H1 (cell line): Measurements from ENCODE around the gene MCRS1. TPM values are rescaled to one million over a fixed set of nuclear protein-coding genes. Genes with fewer than 3 reads are reported as not detected.

ENCODE experiments used
- CTCF ChIA-PET: fragments of 300-600 bp; sonication (Branson Sonifier 250); formaldehyde crosslinking; loops from one replicate; lab custom pipeline; 2021; ENCODE audit not compliant: partially characterized antibody; lab: Charles Lee
- POLR2A ChIA-PET: fragments of 300-600 bp; sonication (Branson Sonifier 250); formaldehyde crosslinking; loops from one replicate; lab custom pipeline; 2021; ENCODE audit warnings: inconsistent platforms; ENCODE audit not compliant: partially characterized antibody; lab: Charles Lee
- DNase-seq, 2 experiments: peaks; one replicate each; pipeline versions ENCODE4 v3.0.0 to v3.0.0-alpha.2; 2010 to 2022; ENCODE audit warnings: low spot score in 2 of 2, low read depth in 1 of 2, mixed read lengths in 1 of 2
- FAIRE-seq: peaks from 2 replicates; lab custom pipeline; 2011; peaks lifted over from hg19 to GRCh38; lab: Jason Lieb, UNC
- H2AFZ ChIP-seq: 2 replicates; pipeline ENCODE4 v1.8.1; 2012; ENCODE audit warnings: low read length, inconsistent platforms
- H2AK5ac ChIP-seq: 2 replicates; pipeline ENCODE4 v1.6.1; 2013; ENCODE audit warnings: low read depth, low read length
- H2BK120ac ChIP-seq: replicated peaks from 2 replicates; pipeline ENCODE3; 2013; ENCODE audit warnings: low read depth, low read length, inconsistent platforms
- H2BK12ac ChIP-seq: 2 replicates; pipeline ENCODE4 v1.6.1; 2013; ENCODE audit warnings: low read depth, low read length
- H2BK15ac ChIP-seq: 2 replicates; pipeline ENCODE4 v1.6.1; 2013; ENCODE audit warnings: low read length
- H2BK20ac ChIP-seq: 2 replicates; pipeline ENCODE4 v1.6.1; 2013; ENCODE audit warnings: low read length
- H2BK5ac ChIP-seq: 2 replicates; pipeline ENCODE4 v1.6.1; 2013; ENCODE audit warnings: low read depth, low read length
- H3K14ac ChIP-seq: 2 replicates; pipeline ENCODE4 v1.6.1; 2013; ENCODE audit warnings: inconsistent platforms; ENCODE audit not compliant: insufficient read length
- H3K18ac ChIP-seq: 2 replicates; pipeline ENCODE4 v1.6.1; 2013; ENCODE audit warnings: low read length; ENCODE audit errors: extremely low read depth
- H3K23ac ChIP-seq: 2 replicates; pipeline ENCODE4 v1.6.1; 2013; ENCODE audit warnings: inconsistent platforms; ENCODE audit not compliant: insufficient read length
- H3K23me2 ChIP-seq: 2 replicates; pipeline ENCODE4 v1.6.1; 2013; ENCODE audit warnings: low read depth, low read length
- H3K27ac ChIP-seq: 2 replicates; pipeline ENCODE4 v1.6.1; 2011; ENCODE audit warnings: low read depth, low read length, inconsistent platforms
- H3K27me3 ChIP-seq, 4 experiments: replicated peaks in 1 of 4; 1 replicate in 1 of 4; 2 replicates in 3 of 4; pipeline versions ENCODE4 v1.6.1 to v1.8.1; 2011 to 2013; ENCODE audit warnings: low read length in 3 of 4, mild to moderate bottlenecking in 3 of 4, inconsistent platforms in 2 of 4, mixed read lengths in 2 of 4, moderate library complexity in 1 of 4; ENCODE audit not compliant: control insufficient read depth in 3 of 4, insufficient read depth in 3 of 4; ENCODE audit errors: extremely low read depth in 1 of 4
- H3K36me3 ChIP-seq, 4 experiments: 2 replicates each; pipeline versions ENCODE4 v1.6.1 to v1.8.1; 2011 to 2013; ENCODE audit warnings: mild to moderate bottlenecking in 4 of 4, low read length in 3 of 4, moderate library complexity in 2 of 4, control low read depth in 1 of 4, inconsistent platforms in 1 of 4; ENCODE audit not compliant: insufficient read depth in 4 of 4, control insufficient read depth in 2 of 4
- H3K4ac ChIP-seq: replicated peaks from 2 replicates; pipeline ENCODE3; 2013; ENCODE audit warnings: low read length, low read depth, mixed read lengths, inconsistent platforms; ENCODE audit not compliant: insufficient read length
- H3K4me1 ChIP-seq, 4 experiments: replicated peaks in 1 of 4; 1 replicate in 1 of 4; 2 replicates in 3 of 4; pipeline versions ENCODE4 v1.6.1 to v1.8.1; 2011 to 2013; ENCODE audit warnings: low read length in 3 of 4, inconsistent platforms in 2 of 4, mixed read lengths in 1 of 4; ENCODE audit not compliant: insufficient read depth in 4 of 4, control insufficient read depth in 3 of 4
- H3K4me2 ChIP-seq, 2 experiments: 2 replicates each; pipeline versions ENCODE4 v1.6.1 to v1.8.1; 2011 to 2013; ENCODE audit warnings: low read depth in 2 of 2, low read length in 2 of 2, control low read depth in 1 of 2, inconsistent platforms in 1 of 2, mild to moderate bottlenecking in 1 of 2; ENCODE audit not compliant: insufficient read depth in 1 of 2
- H3K4me3 ChIP-seq, 4 experiments: fragments of 200-600, 300-600 bp in 1 of 4; sonication (generic), shearing (Covaris generic), sonication (Bioruptor Twin) in 1 of 4; 2 replicates each; pipeline versions ENCODE4 v1.5.1 to v1.8.1; 2011 to 2016; ENCODE audit warnings: low read length in 4 of 4, low read depth in 3 of 4, control low read depth in 2 of 4, inconsistent platforms in 2 of 4, mild to moderate bottlenecking in 2 of 4, mixed read lengths in 1 of 4, moderate library complexity in 1 of 4; ENCODE audit not compliant: insufficient read depth in 2 of 4; ENCODE audit errors: extremely low read depth in 1 of 4
- H3K56ac ChIP-seq: replicated peaks from 2 replicates; pipeline ENCODE3; 2013; ENCODE audit warnings: low read depth, mild to moderate bottlenecking, mixed read lengths, low read length, inconsistent platforms; ENCODE audit not compliant: insufficient read length
- H3K79me1 ChIP-seq: 2 replicates; pipeline ENCODE4 v1.6.1; 2013; ENCODE audit warnings: low read depth, low read length, control low read depth
- H3K79me2 ChIP-seq, 2 experiments: 2 replicates each; pipeline versions ENCODE4 v1.6.1 to v1.8.1; 2012 to 2013; ENCODE audit warnings: low read length in 2 of 2, mild to moderate bottlenecking in 2 of 2, inconsistent platforms in 1 of 2; ENCODE audit not compliant: insufficient read depth in 2 of 2, control insufficient read depth in 1 of 2
- H3K9ac ChIP-seq, 4 experiments: replicated peaks in 1 of 4; 1 replicate in 1 of 4; 2 replicates in 3 of 4; pipeline versions ENCODE4 v1.6.1 to v1.8.1; 2011 to 2013; ENCODE audit warnings: low read depth in 3 of 4, low read length in 3 of 4, control low read depth in 2 of 4, mild to moderate bottlenecking in 2 of 4, moderate library complexity in 2 of 4, inconsistent platforms in 1 of 4; ENCODE audit errors: extremely low read depth in 1 of 4
- H3K9me3 ChIP-seq, 2 experiments: 2 replicates each; pipeline versions ENCODE4 v1.6.1 to v1.8.1; 2012 to 2013; ENCODE audit warnings: mild to moderate bottlenecking in 2 of 2, moderate library complexity in 2 of 2, control low read depth in 1 of 2, inconsistent platforms in 1 of 2, low read depth in 1 of 2, low read length in 1 of 2, mixed read lengths in 1 of 2; ENCODE audit not compliant: insufficient read depth in 2 of 2
- H4K20me1 ChIP-seq, 2 experiments: replicated peaks in 1 of 2; 2 replicates each; pipeline versions ENCODE3 to v1.8.1; 2011 to 2013; ENCODE audit warnings: inconsistent platforms in 2 of 2, low read length in 2 of 2, mild to moderate bottlenecking in 1 of 2; ENCODE audit not compliant: insufficient read depth in 2 of 2, control insufficient read depth in 1 of 2
- H4K5ac ChIP-seq: 2 replicates; pipeline ENCODE4 v1.6.1; 2013; ENCODE audit warnings: low read length, low read depth, mixed read lengths, inconsistent platforms; ENCODE audit not compliant: insufficient read length
- H4K8ac ChIP-seq: 2 replicates; pipeline ENCODE4 v1.8.0; 2013; ENCODE audit warnings: mild to moderate bottlenecking, moderate library complexity, low read length, inconsistent platforms; ENCODE audit not compliant: insufficient read depth; ENCODE audit errors: extremely low read depth
- H4K91ac ChIP-seq: replicated peaks from 2 replicates; pipeline ENCODE3; 2013; ENCODE audit warnings: low read length, mixed read lengths, inconsistent platforms; ENCODE audit not compliant: insufficient read length
- BACH1 ChIP-seq: IDR thresholded peaks from 2 replicates; pipeline ENCODE4 v1.6.1; 2012; ENCODE audit warnings: low read length, improper control_type of control experiment
- BRCA1 ChIP-seq: IDR thresholded peaks from 2 replicates; pipeline ENCODE4 v1.6.1; 2012; ENCODE audit warnings: low read depth, low read length, improper control_type of control experiment
- CBX5 ChIP-seq: fragments of 300-800, 300-1000 bp; sonication (generic); IDR thresholded peaks from 2 replicates; pipeline ENCODE4 v1.7.1; 2016; ENCODE audit warnings: antibody characterized with exemption, low read length, low read depth
- CEBPB ChIP-seq: IDR thresholded peaks from 2 replicates; pipeline ENCODE4 v1.6.1; 2012; ENCODE audit warnings: low read depth, low read length
- CTBP2 ChIP-seq: IDR thresholded peaks from 2 replicates; pipeline ENCODE4 v1.7.0; 2011; ENCODE audit warnings: borderline replicate concordance, mild to moderate bottlenecking, moderate library complexity, mixed read lengths, low read length; ENCODE audit not compliant: insufficient read depth, insufficient read length
- KDM4A ChIP-seq: IDR thresholded peaks from one replicate; pipeline ENCODE4 v1.7.1; 2012; ENCODE audit warnings: low read depth, mild to moderate bottlenecking, moderate library complexity, low read length, inconsistent platforms; ENCODE audit not compliant: severe bottlenecking
- MAFK ChIP-seq: IDR thresholded peaks from 2 replicates; pipeline ENCODE4 v1.6.1; 2012; ENCODE audit warnings: low read depth, mild to moderate bottlenecking, improper control_type of control experiment, low read length
- NANOG ChIP-seq: IDR thresholded peaks from 2 replicates; pipeline ENCODE4 v1.6.1; 2011; ENCODE audit warnings: low read length, low read depth, mild to moderate bottlenecking, inconsistent platforms; ENCODE audit not compliant: insufficient read depth, poor library complexity, severe bottlenecking
- NRF1 ChIP-seq: IDR thresholded peaks from 2 replicates; pipeline ENCODE4 v1.6.1; 2011; ENCODE audit warnings: mild to moderate bottlenecking, low read depth, low read length, improper control_type of control experiment
- RBBP5 ChIP-seq: IDR thresholded peaks from 2 replicates; pipeline ENCODE4 v1.7.1; 2012; ENCODE audit warnings: low read depth, mild to moderate bottlenecking, inconsistent platforms, low read length, moderate library complexity, borderline replicate concordance
- SIRT6 ChIP-seq: IDR thresholded peaks from one replicate; pipeline ENCODE4 v1.7.1; 2012; ENCODE audit warnings: low read length, inconsistent platforms
- TAF7 ChIP-seq: optimal IDR thresholded peaks from 2 replicates; pipeline ENCODE3; 2011; ENCODE audit warnings: low read depth, mild to moderate bottlenecking, inconsistent platforms, low read length, moderate library complexity, borderline replicate concordance
- ZNF274 ChIP-seq: IDR thresholded peaks from 2 replicates; pipeline ENCODE4 v1.7.0; 2012; ENCODE audit warnings: low read length, borderline replicate concordance; ENCODE audit errors: extremely low read depth
- WGBS, 2 experiments: shearing (Covaris generic) in 1 of 2; methylation state at CpG; one replicate each; pipeline versions ENCODE4 v1.1.6 to v1.1.7; 2013 to 2015; ENCODE audit warnings: low lambda C conversion rate in 2 of 2, mixed read lengths in 2 of 2, inconsistent platforms in 1 of 2, low coverage in 1 of 2, missing lambda C conversion rate in 1 of 2; ENCODE audit not compliant: insufficient replicate concordance in 2 of 2, insufficient coverage in 1 of 2, insufficient read length in 1 of 2; ENCODE audit errors: extremely low coverage in 1 of 2, missing lambda C conversion rate in 1 of 2; 5-methylcytosine and 5-hydroxymethylcytosine counted together
- polyA plus RNA-seq, 7 experiments: library from polyadenylated mRNA; depleted of rRNA in 3 of 7; stranded (reverse) in 5 of 7; unstranded in 2 of 7; fragments of >200 nt in 5 of 7; fragments of 200-250 nt in 2 of 7; gene quantifications; 1 replicate in 5 of 7; 2 replicates in 1 of 7; 4 replicates in 1 of 7; pipeline versions ENCODE4 v1.2.1 to v1.2.3, GENCODE V29; 2011 to 2013; ENCODE audit warnings: missing spikeins in 2 of 7, mixed read lengths in 2 of 7
- total RNA-seq: library from RNA; stranded (reverse); fragmentation: NEBNext Ultra II Directional; extraction: Animal tissue kit (Norgen Biotek cat#: 25700); gene quantifications from 2 replicates; pipeline ENCODE4 v1.2.1, GENCODE V29; 2021

Gene MCRS1
- total and polyA plus RNA-seq, 2 of the 8 experiments (the other 6 are each of a cell fraction or from before 2014, with no cell fraction given), result 90.3 to 139 TPM

DNA sequence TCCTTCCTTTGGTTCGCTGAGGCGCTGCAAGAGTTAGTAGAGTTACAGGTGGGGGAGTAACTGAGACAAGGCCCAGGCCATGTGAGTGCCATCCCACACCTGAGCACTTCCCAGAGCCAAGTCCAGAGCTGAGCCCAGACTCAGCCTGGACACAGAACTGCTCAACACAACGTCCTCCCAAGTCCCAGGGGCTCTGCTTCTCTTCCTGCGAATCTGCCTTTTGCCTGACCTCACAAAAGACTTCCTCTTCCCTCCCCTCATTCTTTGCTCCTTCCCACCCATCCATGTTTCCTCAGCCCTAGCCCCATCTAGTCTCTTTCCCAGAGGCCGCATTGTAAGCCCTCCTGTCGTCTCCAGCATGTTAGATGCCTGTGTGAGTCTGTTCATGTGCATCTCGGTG, 16.6 kb upstream of the MCRS1 start:
- POLR2A ChIA-PET, result interaction anchor here (1.3 to 2.7 kb wide), 3 partner anchors 19 to 38 kb away, joined by 3 to 5 read pairs (median 4); no protein-coding TSS in a partner anchor

More for the DNA sequence above, 16.6 kb upstream of the MCRS1 start:
- H2BK15ac ChIP-seq, result no peak overlapping the region
- H3K9me3 ChIP-seq, result no peaks in the 10 kb centered on the region
- H3K23ac ChIP-seq, result no peak overlapping the region
- H3K27me3 ChIP-seq, result no peaks in the 10 kb centered on the region
- CTCF ChIA-PET, result interaction anchor here (0.7 to 10.8 kb wide), 8 partner anchors 9 to 260 kb away, joined by 3 to 171 read pairs (median 4); partner anchors contain the start of gene PRPF40B
- H3K27ac ChIP-seq, result 0 out of 2 replicates have a peak overlapping the region, but pooled peaks have one; percentile 23
- H2AFZ ChIP-seq, result no peak overlapping the region
- H3K23me2 ChIP-seq, result no peaks in the 10 kb centered on the region; the same call in 1 of the 2 replicates
- WGBS, 2 experiments, result 77% methylated on average over 7 of the region's 7 CpGs; no CpG with 5 or more reads in 1 of the 2 experiments
- H3K4me2 ChIP-seq, result no peak overlapping the region
- no peak overlapping the region for H3K9ac ChIP-seq
- H2BK12ac ChIP-seq, result no peak overlapping the region
- H3K79me2 ChIP-seq, result no peaks in the 10 kb centered on the region; a peak in 1 of 4 replicates
- H4K91ac ChIP-seq, result no peak overlapping the region
- no peak overlapping the region for H3K18ac ChIP-seq
- no peak overlapping the region for H2AK5ac ChIP-seq
- H2BK120ac ChIP-seq, result no peak overlapping the region
- H3K14ac ChIP-seq, result no peak overlapping the region
- peaks cover 0 to 6% (median 4%) of the 10 kb centered on the region in 4 experiments; a peak in 4 of 7 replicates for H3K4me1 ChIP-seq
- H3K79me1 ChIP-seq, result no peaks in the 10 kb centered on the region; the same call in 1 of the 2 replicates
- H4K5ac ChIP-seq, result no peak overlapping the region
- DNase-seq (no peak), FAIRE-seq (no peak)
- no peak overlapping the region for H3K4me3 ChIP-seq
- H4K8ac ChIP-seq, result no peak overlapping the region
- no peaks in the 10 kb centered on the region; a peak in 1 of 8 replicates for H3K36me3 ChIP-seq
- H2BK20ac ChIP-seq, result no peak overlapping the region
- TF ChIP-seq CEBPB (no peak), KDM4A (no peak), CTBP2 (no peak), BRCA1 (no peak), ZNF274 (no peak), MAFK (no peak), SIRT6 (no peak), NANOG (no peak), BACH1 (no peak), TAF7 (no peak), NRF1 (no peak), RBBP5 (no peak), CBX5 (no peak)
- H2BK5ac ChIP-seq, result no peak overlapping the region
- H3K56ac ChIP-seq, result no peak overlapping the region
- H4K20me1 ChIP-seq, result peaks cover 0 to 8% of the 10 kb centered on the region in 2 experiments
- H3K4ac ChIP-seq, result no peak overlapping the region
